Measurements from ENCODE around the gene PKD1L1.
A peak's percentile ranks its signal among the peaks of the same experiment; 100 is the strongest.

PKD1L1 gene

GRCh38 chr7:47830015-47830414 is 118.3 kb downstream of the PKD1L1 start:
- DNase-seq (ENCODE audit: low read depth), result no peak
- no peak for TF ChIP-seq CTCF (IDR thresholded peaks at IDR 0.05; ENCODE audit: low read depth, low read length, missing control alignments)
- H3K4me3 ChIP-seq (ENCODE audit: low read depth, low read length), result no peak overlapping the region

GRCh38 chr7:47827871-47828270 is 120.4 kb downstream of the PKD1L1 start:
- no peak overlapping the region for H3K4me3 ChIP-seq (ENCODE audit: low read depth, low read length)
- no peak for DNase-seq (ENCODE audit: low read depth)
- TF ChIP-seq CTCF (IDR thresholded peaks at IDR 0.05; ENCODE audit: low read depth, low read length, missing control alignments), result no peak

- TF ChIP-seq CTCF (IDR thresholded peaks at IDR 0.05; ENCODE audit: low read depth, low read length, missing control alignments), result no peak
- no peak overlapping the region for H3K4me3 ChIP-seq (ENCODE audit: low read depth, low read length)
- no peak for DNase-seq (ENCODE audit: low read depth)
Measured at GRCh38 chr7:47827351-47827756, 120.9 kb downstream of the PKD1L1 start.

GRCh38 chr7:47826754-47827153 is 121.5 kb downstream of the PKD1L1 start:
- H3K4me3 ChIP-seq (ENCODE audit: low read depth, low read length), result no peak overlapping the region
- DNase-seq (ENCODE audit: low read depth), result no peak
- no peak for TF ChIP-seq CTCF (IDR thresholded peaks at IDR 0.05; ENCODE audit: low read depth, low read length, missing control alignments)

GRCh38 chr7:47819607-47819920 is 128.7 kb downstream of the PKD1L1 start:
- DNase-seq (ENCODE audit: low read depth), result no peak
- no peak for TF ChIP-seq CTCF (IDR thresholded peaks at IDR 0.05; ENCODE audit: low read depth, low read length, missing control alignments)

GRCh38 chr7:47818796-47819606 is 129.3 kb downstream of the PKD1L1 start:
- DNase-seq (ENCODE audit: low read depth), result peak; percentile 27

More at GRCh38 chr7:47819607-47819920, 128.7 kb downstream of the PKD1L1 start:
- no peak overlapping the region for H3K4me3 ChIP-seq (ENCODE audit: low read depth, low read length)

More at GRCh38 chr7:47818796-47819606, 129.3 kb downstream of the PKD1L1 start:
- peak; percentile 90 for TF ChIP-seq CTCF (IDR thresholded peaks at IDR 0.05; ENCODE audit: low read depth, low read length, missing control alignments)
- H3K4me3 ChIP-seq (ENCODE audit: low read depth, low read length), result no peak overlapping the region
